ENCODE results near the gene GLUL.
"Not testable (repeated sequence)": the region's sequence is repeated elsewhere in the genome, so short reads cannot be mapped to it uniquely, and the experiment has no call there.

Gene GLUL

DNA sequence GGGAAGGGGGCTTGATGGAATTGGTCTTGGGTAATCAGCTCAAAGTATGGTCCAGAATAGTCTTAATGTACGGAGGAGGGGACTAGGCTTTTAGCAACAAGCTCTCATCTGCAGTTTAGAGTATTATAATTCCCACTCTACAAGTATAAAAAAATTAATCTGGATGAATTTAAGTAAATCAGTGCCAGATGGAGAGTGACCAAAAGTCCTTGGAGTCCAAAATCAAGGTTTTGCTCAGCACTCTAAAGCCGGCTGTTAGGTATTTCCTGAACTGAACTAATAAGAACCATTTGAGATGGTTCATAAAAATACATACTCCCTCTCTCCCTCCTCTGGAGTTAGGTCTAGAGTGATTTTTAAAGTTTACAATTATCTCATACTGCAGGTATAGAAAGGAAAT, 23.7 kb downstream of the GLUL start:
- FAIRE-seq: no peak

DNA sequence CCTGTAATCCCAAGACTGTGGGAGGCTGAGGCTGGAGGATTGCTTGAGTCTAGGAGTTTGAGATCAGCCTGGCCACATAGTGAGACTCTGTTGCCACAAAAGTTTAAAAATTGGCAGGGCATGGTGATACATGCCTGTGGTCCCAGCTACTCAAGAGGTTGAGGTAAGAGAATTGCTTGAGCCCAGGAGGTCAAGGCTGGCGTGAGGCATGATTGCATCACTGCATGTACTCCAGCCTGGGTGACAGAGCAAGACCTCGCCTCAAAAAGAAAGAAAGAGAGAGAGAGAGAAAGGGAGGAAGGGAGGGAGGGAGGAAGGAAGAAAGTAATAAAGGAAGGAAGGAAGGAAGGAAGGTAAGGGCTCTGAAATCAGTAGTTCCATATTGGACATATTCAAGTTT, 25.0 kb downstream of the GLUL start:
- no peak for FAIRE-seq

DNA sequence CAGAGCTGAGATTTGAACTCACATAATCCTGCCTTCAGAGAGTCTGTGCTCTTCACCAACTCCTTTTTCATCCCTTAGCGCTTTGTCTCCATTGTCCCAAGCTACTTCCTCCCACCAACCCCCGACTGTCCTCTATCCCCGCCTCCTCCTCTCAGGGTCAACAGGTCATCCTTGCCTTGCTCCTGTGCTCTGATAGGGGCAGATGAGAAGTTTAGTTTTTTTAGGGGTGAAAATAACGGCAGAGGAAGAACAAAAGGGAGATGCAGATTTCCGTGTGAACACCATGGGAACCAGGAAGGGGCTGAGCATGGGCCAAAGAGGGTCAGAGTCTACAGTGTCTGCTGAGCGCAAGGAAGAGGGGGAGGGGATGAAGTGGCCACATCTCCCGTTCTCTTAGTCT, 31.9 kb downstream of the GLUL start:
- FAIRE-seq: no peak

DNA sequence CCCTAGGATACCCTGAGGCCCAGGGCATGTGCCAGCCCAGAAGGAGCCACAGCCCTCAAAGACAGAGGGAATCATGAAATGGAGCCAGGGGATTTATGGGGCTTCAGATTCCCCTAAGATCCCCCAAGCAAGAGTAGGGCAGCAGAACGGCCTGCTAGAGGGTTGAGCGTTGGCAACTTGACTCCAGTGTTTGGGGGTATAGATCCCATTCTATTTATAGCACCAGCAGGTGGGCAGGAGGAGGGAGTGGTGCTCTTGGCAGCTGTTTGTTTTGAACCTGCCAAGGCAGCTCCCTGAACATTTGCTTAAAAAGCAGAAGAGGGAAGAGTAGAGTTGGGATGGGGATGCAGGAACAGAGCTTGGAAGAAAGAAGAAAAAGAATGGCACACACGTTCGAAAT, 33.7 kb downstream of the GLUL start:
- no peak for FAIRE-seq

DNA sequence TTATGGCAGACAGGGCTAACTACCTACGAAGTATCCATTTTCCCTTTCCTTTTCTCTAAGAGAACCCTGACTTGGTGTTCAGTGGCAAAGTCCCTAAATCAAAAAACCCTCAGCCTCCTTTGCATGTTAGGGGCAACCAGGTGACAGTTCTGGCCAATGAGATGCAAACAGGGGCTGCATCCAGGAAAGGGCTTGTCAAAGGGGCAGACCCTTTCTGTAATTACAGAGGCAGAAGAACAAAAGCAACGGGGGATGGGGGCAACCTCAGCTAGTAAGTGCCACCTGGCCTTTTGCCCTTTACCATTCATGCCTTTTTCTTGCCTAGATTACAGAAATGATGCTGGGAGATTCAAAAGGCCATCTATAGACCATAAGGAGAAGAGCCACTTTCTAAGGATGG, 34.4 kb downstream of the GLUL start:
- no peak for FAIRE-seq

DNA sequence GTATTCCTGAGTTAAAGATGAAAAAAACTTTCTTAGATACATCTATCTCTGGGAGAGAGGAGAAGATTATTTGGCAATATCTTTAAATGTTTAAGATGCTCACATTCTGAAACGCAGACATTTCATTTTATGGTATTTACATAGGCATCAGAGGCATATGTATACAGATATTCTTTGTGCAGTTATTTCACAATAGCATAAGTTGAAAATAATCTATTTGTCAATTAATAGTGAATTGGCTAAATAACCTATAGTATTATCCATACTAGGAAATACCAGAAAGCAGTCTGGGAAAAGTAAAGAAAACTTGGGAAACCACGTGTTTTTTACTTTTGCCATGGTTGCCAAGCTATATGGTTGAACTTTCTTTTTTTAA, 35.9 kb downstream of the GLUL start:
- no peak for FAIRE-seq

DNA sequence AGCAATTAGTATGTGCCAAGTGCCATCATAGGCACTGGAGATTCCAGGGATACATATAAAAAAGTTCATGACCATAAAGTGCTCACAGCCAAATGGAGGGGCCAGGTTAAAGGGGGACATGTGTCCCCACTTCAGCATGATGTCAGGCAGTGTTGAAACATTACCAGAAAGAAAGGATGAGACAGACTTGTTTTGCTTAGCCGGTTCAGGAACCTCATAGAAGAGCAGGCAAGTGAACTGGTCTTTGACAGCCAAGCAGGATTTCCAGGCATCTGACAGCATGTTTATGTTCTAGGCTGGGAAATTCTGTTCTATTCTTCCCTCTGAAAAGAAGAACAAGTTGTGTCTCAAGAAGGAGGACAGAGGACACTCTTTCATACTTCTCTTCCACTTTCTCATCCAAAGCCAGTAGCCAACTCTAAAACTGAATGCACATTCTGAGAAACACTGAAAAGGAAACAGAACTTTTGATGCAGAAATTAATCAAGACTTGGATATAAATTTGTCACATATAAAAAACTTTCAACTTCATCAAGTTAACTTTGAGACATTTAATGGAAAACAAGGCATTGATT, 39.7 kb downstream of the GLUL start:
- FAIRE-seq: no peak

DNA sequence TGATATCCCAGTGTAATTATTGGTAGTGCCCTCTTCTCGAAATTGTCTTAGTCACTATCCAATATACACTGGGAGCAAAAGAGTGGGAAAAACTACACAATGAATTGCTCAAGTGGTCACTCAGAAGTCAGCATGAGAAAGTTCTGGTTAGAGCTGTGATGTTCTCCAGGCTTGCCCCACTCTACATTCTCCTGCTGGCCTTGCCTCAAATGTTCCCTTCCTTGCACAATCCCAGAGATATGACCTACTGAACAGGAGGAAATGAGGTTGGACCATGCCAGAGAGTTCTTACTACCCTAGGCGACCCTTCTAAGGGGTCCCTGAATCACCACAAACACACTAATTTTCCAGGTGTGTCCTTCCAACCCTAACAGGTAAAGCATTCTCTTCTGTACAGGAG, 40.8 kb downstream of the GLUL start:
- FAIRE-seq: no peak

DNA sequence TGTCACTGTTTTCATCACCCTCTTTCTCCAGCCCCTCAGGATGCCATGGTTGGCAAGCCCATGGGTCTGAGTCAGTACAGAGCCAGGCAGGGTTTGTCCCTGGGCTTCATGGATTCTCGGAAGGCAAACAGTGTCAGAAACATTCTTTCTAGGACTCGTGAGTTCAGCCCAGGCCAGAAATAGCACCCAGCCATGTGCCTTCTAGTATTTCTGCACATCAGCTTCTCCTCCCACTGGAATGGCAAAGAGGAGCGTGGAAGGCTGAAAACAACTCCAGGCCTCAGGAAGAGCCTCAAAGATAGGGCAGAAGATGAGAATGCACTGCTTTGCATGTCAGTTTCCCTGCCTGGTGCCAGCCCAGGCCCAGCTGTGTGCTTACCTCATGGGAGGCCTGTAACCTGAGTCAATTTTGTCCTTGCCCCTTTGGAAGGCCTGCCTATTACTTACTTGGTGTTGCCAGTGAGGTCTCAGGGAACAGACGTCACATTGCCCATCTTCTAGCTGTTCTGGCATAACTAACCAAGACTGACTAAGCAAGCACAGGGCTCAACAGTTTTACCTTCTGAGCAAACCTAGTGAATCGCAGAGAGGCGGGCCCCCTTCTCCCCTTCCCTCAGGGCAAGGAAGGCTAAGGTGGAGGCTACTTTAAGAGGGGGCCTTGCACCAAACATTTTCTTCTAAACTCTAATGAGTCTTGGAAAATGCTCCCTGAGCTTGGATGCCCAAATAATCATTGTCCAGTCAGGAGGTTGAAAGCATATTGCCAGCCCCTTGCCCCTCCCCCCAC, 42.4 kb downstream of the GLUL start:
- FAIRE-seq: no peak

DNA sequence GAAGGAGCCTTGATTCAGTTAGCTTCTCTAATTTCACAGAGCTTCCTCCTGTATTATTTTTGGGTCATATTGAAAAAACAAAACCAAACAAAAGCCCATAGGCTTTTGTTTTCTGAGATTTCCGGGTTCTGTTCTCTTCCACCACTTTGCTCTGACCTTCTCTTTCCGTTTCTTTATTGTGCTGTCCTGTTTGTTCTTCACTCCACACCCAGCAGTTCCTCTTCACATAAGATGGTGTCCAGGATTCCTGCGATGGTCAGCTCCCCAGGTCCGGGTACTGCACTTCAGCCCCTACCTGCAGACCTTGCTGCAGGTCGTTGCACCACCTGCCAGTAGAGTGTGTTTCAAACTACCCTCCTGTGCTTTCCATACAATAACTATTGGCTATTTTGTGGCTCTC, 44.6 kb downstream of the GLUL start:
- no peak for FAIRE-seq

DNA sequence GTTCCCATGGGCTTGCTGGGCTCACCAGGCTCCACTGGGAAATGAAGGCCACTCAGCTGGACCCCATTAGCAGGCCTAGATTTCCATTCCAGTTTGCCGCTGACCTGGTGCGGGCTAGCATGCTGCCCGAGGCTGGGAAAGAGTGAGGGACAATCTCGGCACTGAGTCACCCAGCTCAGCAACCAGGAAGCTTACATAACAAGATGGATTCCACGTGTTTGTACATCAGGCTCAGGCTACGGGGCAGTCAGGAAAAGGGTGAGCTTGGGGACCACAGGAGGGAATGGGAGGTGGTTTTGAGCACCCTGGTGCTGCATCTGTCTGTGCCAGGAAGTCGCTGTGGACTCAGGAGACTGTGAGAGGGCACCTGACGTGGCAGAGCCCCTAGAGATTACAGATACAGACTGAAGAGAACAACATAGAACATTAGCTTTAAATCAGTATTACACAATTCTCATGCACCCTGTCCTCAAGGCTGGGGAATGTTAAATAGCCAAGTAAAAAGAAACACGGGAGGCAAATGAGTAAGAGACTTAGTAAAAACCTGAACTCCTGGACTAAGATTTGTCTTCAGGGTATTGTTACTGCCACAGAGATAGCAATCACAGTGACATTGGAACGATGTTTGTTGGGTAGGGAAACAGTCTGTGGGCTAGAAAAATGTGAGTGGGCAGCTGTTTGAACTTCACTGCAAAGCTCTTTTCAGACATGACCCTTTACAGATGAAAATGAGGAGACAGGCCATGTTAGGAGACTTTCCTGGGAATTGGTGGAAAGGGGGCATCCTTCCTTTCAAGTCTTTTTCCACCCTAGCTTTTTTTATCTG, 51.1 kb downstream of the GLUL start:
- FAIRE-seq: no peak

DNA sequence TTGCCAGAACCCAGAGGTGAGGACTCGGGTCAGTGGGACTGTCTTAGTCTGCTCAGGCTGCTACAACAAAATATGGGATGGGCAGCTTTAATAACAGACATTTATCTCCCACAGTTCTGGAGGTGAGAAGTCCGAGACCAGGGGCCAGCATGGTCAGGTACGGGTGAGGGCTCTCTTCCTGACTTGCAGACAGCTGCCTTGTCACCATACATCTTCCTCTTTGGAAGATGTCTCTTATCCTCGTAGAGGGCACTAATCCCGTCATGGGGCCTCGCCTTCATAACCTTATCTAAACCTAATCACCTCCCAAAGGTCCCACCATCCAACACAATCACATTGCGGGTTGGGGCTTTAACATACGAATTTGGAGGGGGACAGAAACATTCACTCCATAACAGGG, 51.9 kb downstream of the GLUL start:
- no peak for FAIRE-seq

DNA sequence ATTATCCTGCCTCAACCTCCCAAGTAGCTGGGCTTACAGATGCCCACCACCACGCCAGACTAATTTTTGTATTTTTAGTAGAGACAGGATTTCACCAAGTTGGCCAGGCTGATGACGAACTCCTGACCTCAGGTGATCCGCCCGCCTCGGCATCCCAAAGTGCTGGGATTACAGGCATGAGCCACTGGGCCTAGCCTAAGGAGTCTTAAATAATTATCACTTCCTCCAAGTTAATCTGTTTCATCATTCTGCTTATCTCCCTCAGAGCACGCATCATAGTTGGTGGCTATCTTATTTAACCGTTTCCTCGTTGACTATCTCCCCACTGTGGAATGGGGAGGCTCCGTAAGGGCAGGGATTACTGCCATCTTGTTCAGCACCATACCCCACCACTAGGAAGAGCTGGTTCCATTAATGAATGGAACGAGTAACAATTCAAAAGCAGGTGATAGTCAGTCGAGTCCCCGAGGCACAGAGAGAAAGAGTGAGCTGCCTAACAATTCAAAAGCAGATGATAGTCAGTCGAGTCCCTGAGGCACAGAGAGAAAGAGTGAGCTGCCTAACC, 52.7 kb downstream of the GLUL start:
- no peak for FAIRE-seq

DNA sequence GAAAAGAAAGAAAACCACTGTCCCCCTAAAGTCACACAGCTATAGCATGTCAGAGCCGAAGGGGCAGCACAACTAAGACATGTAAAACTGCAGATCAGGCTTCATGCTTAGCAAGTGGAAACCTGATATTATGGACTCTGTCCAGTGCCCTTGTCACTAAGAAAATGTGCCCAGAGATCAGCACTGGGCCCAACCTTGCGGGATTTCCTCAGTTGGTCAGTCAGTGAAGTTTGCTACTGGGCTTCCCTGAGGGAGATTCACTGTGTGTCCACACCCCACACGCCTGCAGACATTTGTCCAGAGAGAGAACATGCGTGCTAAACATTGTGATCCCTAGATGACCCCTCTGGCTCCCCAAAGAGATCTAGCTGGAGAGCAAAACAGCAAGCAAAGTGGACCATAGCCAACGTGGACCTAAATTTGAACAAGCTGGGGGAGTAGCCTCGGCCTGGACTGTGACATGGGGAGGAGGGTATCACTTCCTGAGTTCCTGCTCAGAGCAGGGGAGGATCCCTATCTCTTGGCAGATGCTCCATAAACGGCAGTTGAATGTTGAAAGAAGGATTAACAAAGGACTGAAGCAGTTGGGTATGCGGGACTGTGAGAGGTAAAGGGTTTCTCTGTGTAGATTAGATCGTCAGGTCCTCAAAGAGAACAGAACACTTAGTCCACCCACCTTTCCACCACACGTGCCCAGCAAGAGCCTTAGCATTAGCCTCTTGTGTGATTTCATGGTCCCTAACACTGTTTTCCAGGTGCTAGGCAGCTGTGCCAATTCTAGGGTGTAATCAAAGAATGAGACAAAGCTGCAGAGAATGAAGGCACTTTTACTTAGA, 53.6 kb downstream of the GLUL start:
- FAIRE-seq: no peak

DNA sequence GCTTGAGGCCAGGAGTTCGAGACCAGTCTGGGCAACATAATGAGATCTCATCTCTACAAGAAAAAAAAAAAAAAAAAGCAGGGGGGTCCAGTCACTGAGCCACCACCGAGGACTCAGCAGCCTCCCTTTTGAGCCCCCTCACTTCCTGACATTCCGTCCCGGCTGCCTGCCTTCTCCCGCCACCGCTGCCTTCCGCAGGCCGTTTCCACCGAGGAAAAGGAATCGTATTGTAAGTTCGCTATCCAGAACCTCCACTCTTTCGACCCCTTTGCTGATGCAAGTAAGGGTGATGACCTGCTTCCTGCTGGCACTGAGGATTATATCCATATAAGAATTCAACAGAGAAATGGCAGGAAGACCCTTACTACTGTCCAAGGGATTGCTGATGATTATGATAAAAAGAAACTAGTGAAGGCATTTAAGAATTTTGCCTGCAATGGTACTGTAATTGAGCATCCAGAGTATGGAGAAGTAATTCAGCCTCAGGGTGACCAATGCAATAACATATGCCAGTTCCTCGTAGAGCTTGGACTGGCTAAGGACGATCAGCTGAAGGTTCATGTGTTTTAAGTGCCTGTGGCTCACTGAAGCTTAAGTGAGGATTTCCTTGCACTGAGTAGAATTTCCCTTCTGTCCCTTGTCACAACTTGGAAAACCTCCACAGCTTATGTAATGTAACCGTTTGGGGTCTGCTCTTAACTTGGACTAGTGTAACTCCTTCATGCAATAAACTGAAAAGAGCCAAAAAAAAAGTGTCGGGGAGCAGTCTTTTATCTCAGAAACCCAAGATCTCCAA, 55.6 kb downstream of the GLUL start:
- FAIRE-seq: no peak

DNA sequence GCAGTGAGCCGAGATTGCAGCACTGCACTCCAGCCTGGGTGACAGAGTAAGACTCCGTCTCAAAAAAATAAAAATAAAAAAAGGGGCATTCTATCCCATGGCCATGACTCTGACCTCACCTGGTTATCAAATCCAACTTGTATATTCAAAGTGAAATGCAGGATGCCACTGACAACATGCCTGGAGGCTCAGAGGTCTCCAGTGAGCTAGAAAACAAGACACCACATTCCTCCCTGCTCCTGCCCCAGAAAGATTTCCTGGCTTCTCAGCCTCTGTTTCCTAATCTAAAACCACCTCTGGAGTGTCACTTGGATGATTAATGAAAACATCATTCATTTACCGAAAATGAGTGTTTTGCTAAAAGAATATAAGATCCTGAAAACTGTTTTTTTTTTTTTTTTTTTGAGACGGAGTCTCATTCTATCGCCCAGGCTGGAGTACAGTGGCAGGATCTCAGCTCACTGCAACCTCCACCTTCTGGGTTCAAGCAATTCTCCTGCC, 58.5 kb downstream of the GLUL start:
- FAIRE-seq: not testable (repeated sequence)

DNA sequence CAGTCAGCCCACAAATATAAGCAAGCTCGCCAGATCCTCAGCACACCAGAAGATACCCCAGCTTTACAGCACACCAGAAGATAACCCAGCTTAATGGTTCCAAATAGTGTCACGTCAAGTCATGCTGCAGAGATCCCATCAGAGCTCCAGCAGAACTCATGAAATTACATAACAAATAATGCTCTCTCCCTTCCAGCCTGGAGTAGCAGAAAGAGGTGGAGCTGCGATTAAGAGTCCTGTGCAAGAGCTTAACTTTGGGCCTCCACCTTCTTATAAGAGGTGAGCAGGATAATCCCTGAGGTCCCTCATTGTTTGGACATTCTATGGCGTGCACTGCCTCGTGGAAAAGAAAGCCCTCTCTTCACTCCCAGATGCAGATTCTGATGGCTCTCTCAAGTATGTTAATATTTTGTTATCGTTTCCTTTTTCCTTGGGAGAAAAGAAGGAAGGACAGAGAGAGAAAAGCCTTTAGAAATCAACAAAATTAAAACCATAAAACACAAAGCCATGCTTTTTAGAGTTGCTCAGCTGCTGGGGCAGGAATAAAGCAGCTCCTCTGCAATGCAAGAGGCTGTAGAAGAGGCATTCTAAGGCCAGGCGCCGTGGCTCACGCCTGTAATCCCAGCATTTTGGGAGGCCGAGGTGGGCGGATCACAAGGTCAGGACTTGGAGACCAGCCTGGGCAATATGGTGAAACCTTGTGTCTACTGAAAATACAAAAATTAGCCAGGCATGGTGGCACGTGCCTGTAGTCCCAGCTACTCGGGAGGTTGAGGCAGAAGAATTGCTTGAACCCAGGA, 59.1 kb downstream of the GLUL start:
- no peak for FAIRE-seq

Measured in endometrium (tissue), 2 donors.